Gastrocnemius medialis (tissue), 4 donors: ENCODE results near the gene PRMT3.

ENCODE experiments used
- CTCF ChIP-seq, 5 experiments: fragments of 450-650 bp in 3 of 5; fragments of 200-600 bp in 2 of 5; sonication (generic) in 2 of 5; IDR thresholded peaks in 4 of 5; conservative IDR thresholded peaks in 1 of 5; 1 replicate in 4 of 5; 2 replicates in 1 of 5; pipeline ENCODE4 v1.5.1; 2016 to 2019; ENCODE audit warnings: antibody characterized with exemption in 5 of 5, mild to moderate bottlenecking in 3 of 5, moderate library complexity in 3 of 5
- POLR2A ChIP-seq, 2 donors: fragments of 450-650 bp; IDR thresholded peaks; one replicate each; pipeline ENCODE4 v1.6.1; 2017; ENCODE audit warnings: antibody characterized with exemption in 2 of 2, mild to moderate bottlenecking in 2 of 2, moderate library complexity in 2 of 2

GRCh38 chr11:20376162-20376730, 11.3 kb upstream of the PRMT3 start:
- no peak for TF ChIP-seq CTCF (IDR thresholded peaks at IDR 0.05 in 4 of 5, conservative IDR thresholded peaks at IDR 0.05 in 1 of 5)
- TF ChIP-seq POLR2A (IDR thresholded peaks at IDR 0.05): no peak
